HG02852 (cell line): ENCODE results near the gene PAEP.
"Not testable (repeated sequence)": the region's sequence is repeated elsewhere in the genome, so short reads cannot be mapped to it uniquely, and the experiment has no call there.

Experiments used
- ATAC-seq: cut with Tn5 transposase; IDR thresholded peaks from one replicate; pipeline ENCODE4 v1.9.1; 2021; ENCODE audit warnings: mild to moderate bottlenecking, moderate library complexity; ENCODE audit not compliant: unreplicated experiment

Gene PAEP

GRCh38 chr9:135525241-135526088, 36.1 kb upstream of the PAEP start:
- no peak for ATAC-seq

- ATAC-seq: no peak
Measured at GRCh38 chr9:135526089-135526729, 35.3 kb upstream of the PAEP start.

GRCh38 chr9:135526730-135527571, 34.6 kb upstream of the PAEP start:
- ATAC-seq: no peak

GRCh38 chr9:135528842-135529435, 32.6 kb upstream of the PAEP start:
- ATAC-seq: not testable (repeated sequence)

GRCh38 chr9:135530146-135530545, 31.4 kb upstream of the PAEP start:
- ATAC-seq: no peak

GRCh38 chr9:135531096-135531495, 30.5 kb upstream of the PAEP start:
- ATAC-seq: no peak

GRCh38 chr9:135533113-135533512, 28.4 kb upstream of the PAEP start:
- ATAC-seq: no peak

GRCh38 chr9:135533674-135534073, 27.9 kb upstream of the PAEP start:
- ATAC-seq: no peak

- not testable (repeated sequence) for ATAC-seq
Measured at GRCh38 chr9:135534192-135534711, 27.3 kb upstream of the PAEP start.

- ATAC-seq: not testable (repeated sequence)
Measured at GRCh38 chr9:135534826-135535225, 26.7 kb upstream of the PAEP start.

- not testable (repeated sequence) for ATAC-seq
Measured at GRCh38 chr9:135535631-135536030, 25.9 kb upstream of the PAEP start.

- ATAC-seq: no peak
Measured at GRCh38 chr9:135536216-135536615, 25.3 kb upstream of the PAEP start.

GRCh38 chr9:135543262-135543894, 18.2 kb upstream of the PAEP start:
- not testable (repeated sequence) for ATAC-seq

- ATAC-seq: no peak
Measured at GRCh38 chr9:135544981-135545635, 16.4 kb upstream of the PAEP start.

- ATAC-seq: not testable (repeated sequence)
Measured at GRCh38 chr9:135545646-135546176, 15.8 kb upstream of the PAEP start, which contains the start of gene OBP2A. Gene OBP2A, plus strand, starts transcription at chr9:135546126. Its CDS starts 55 bp downstream, at chr9:135546181.

GRCh38 chr9:135546792-135547617, 14.6 kb upstream of the PAEP start:
- not testable (repeated sequence) for ATAC-seq

- ATAC-seq: no peak
Measured at GRCh38 chr9:135547756-135548736, 13.5 kb upstream of the PAEP start.
